AG10803 (cell line): ENCODE measurements around the gene CPA5.

Experiments
- DNase-seq: peaks from one replicate; pipeline ENCODE4 v3.0.0; 2010; ENCODE audit warnings: low read depth
- H3K4me3 ChIP-seq: 2 replicates; pipeline ENCODE4 v1.5.1; 2011; ENCODE audit warnings: mild to moderate bottlenecking, low read length, control low read depth
- TF ChIP-seq, protein P1 (sequence below): conservative IDR thresholded peaks from 2 replicates; pipeline ENCODE4 v1.5.1; 2011; ENCODE audit warnings: mild to moderate bottlenecking, low read length, control low read depth, inconsistent platforms

CPA5 gene

DNA sequence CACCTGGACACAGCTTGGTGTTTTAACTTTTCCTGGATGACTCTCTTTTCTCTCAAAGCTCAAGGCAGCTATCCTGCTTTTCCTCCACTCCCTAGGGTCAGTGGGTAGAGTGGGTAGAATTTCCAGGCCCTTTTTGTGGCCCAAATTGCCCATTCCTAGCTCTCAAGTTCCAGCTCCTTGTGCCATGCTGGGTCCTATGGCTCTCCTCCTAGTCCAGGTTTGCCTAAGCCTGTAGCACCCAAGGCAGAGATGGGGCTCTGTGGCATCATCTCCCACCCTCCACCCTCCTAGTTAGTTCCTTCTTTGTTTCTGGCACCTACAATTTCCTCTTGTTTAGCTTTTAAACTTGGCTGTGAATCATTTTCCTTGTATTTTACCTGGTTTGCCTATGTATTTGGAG is 42.0 kb upstream of the CPA5 start:
- TF ChIP-seq, protein P1, sequence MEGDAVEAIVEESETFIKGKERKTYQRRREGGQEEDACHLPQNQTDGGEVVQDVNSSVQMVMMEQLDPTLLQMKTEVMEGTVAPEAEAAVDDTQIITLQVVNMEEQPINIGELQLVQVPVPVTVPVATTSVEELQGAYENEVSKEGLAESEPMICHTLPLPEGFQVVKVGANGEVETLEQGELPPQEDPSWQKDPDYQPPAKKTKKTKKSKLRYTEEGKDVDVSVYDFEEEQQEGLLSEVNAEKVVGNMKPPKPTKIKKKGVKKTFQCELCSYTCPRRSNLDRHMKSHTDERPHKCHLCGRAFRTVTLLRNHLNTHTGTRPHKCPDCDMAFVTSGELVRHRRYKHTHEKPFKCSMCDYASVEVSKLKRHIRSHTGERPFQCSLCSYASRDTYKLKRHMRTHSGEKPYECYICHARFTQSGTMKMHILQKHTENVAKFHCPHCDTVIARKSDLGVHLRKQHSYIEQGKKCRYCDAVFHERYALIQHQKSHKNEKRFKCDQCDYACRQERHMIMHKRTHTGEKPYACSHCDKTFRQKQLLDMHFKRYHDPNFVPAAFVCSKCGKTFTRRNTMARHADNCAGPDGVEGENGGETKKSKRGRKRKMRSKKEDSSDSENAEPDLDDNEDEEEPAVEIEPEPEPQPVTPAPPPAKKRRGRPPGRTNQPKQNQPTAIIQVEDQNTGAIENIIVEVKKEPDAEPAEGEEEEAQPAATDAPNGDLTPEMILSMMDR: no peak
- DNase-seq: no peak
- no peak overlapping the region for H3K4me3 ChIP-seq

DNA sequence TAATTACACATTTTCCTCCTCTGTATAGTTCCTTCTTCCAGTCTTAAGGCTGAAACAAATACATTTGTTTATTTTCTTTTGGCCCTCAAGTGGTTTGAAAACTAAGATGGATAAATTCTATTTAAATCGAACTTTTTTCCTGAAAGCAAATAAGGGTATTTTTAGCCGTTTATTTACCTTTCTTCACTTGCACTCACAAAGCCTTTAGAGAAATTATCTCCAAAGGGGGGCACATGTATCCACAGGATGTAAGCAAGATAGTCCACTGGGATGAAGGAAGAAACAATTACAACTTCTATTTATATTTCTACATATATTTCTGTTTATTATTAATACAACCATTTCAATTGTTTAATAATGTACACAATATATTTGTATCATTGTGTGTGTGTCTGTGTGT is 41.5 kb upstream of the CPA5 start:
- DNase-seq: no peak
- H3K4me3 ChIP-seq: no peak overlapping the region
- TF ChIP-seq, protein P1: no peak

DNA sequence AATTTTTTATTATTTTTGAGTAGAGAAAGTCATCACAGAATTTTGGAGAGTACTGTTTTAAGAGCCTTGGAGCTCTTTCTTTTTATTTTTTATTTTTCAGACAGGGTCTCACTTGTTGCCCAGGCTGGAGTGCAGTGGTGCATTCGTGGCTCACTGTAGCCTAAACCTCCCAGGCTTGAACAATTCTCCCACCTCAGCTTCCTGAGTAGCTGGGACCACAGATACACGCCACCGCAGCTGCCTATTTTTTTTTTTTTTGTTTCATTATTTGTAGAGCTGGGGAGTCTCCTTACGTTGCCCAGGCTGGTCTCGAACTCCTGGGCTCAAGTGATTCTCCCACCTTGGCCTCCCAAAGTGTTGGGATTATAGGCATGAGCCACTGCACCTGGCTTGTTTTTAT is 41.1 kb upstream of the CPA5 start:
- no peak overlapping the region for H3K4me3 ChIP-seq
- TF ChIP-seq, protein P1: no peak
- DNase-seq: no peak

DNA sequence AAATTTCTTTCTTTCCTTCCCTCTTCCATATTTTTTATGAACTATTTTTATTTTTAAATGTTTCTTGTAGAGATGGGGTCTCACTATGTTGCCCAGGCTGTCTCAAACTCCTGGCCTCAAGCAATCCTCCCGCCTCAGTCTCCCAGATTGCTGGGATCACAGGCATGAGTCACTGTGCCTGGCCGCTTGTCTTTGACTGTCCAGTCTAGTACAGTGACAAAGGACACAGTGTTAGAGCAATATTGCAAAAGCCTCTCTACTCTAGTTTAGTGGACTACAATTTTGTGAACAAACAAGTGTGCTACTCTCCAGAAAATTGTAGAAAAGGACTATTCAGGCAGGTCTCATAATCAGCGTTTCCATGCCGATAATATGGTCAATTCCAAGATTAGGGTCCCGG is 40.6 kb upstream of the CPA5 start:
- H3K4me3 ChIP-seq: no peak overlapping the region
- DNase-seq: no peak
- TF ChIP-seq, protein P1: no peak

DNA sequence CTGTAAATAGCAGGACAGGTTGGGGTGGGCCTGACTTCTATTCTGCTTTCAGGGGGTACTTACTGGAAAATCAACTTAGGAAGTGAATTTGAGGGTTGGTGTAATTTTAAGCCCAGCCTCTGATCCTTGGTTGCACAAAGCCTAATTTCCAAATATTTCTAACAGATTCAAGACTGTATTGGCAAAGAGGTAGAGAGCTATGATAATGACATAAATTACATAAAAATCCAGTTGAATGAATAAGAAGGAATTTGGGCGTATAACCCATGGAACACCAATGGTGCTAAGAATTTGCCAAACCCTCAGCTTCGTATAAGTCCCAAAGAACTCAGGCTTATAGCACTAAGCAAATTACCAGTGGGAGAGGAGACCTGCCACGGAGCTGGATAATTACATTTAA is 39.7 kb upstream of the CPA5 start:
- DNase-seq: peak; percentile 31
- no peak overlapping the region for H3K4me3 ChIP-seq
- TF ChIP-seq, protein P1: no peak

DNA sequence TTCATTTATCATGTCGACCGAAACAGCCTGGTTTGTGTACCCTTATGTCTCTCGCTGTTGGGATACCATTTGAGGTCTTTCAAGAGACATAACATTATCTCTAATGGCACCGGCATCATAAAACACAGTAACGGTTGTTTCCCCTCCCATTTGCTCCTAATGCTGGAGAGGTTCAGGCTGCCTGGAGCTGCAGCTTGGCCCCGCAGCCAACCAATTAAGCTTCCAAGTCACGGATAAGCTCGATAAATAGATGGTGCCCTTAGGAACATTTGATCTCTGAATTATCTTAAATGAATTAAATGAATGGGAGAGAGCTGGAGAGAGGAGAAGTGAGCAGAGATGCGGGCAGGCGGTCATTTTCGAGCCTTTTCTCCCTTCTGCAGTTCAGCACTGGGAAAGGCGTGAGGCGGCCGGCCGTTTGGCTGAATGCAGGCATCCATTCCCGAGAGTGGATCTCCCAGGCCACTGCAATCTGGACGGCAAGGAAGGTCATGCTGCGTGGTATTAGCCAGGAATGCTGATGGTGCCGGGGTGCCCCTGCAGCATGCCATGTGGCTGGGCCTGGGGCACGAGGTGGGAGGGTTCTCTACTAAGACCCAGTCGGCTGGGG is 39.1 kb upstream of the CPA5 start:
- no peak overlapping the region for H3K4me3 ChIP-seq
- DNase-seq: no peak
- TF ChIP-seq, protein P1: no peak

DNA sequence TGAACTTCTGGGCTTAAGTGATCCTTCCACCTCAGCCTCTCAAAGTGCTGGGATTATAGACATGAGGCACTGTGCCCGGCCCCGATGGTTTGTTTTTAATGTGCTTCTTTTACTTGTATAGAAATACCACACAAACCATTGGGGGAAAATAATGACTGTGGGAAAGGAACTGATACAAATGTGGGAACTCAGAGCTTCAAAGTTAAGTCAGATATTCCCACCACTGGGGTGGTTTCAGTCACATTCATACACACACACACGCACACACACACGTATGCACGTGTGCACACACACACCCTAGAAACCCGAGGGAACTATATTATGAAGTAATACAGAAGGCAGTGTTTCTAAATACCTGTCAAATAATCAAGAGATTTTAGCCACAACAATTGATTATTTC is 34.6 kb upstream of the CPA5 start:
- TF ChIP-seq, protein P1: no peak
- no peak for DNase-seq
- H3K4me3 ChIP-seq: no peak overlapping the region
